Fibroblast of skin of right quadriceps (primary cell): ENCODE results near the gene KRTAP10-8.
"Not testable (repeated sequence)": the region's sequence is repeated elsewhere in the genome, so short reads cannot be mapped to it uniquely, and the experiment has no call there.

ENCODE experiments used
- DNase-seq: peaks from one replicate; pipeline ENCODE4 v3.0.0-alpha.2; 2013

The KRTAP10-8 gene

GRCh38 chr21:44648557-44649311 is 36.9 kb downstream of the KRTAP10-8 start:
- DNase-seq, result no peak

GRCh38 chr21:44649521-44650100 is 37.7 kb downstream of the KRTAP10-8 start:
- no peak for DNase-seq

- no peak for DNase-seq
Measured at GRCh38 chr21:44650265-44650972, 38.5 kb downstream of the KRTAP10-8 start.

- no peak for DNase-seq
Measured at GRCh38 chr21:44650973-44651675, 39.2 kb downstream of the KRTAP10-8 start.

GRCh38 chr21:44653123-44653522 is 41.2 kb downstream of the KRTAP10-8 start:
- DNase-seq, result no peak

GRCh38 chr21:44653656-44654575 is 42.0 kb downstream of the KRTAP10-8 start:
- no peak for DNase-seq

- no peak for DNase-seq
Measured at GRCh38 chr21:44654576-44655175, 42.8 kb downstream of the KRTAP10-8 start, which contains the start of gene KRTAP12-4. Gene KRTAP12-4 (minus strand): TSS chr21:44654659. CDS start chr21:44654614, 45 bp downstream.

- no peak for DNase-seq
Measured at GRCh38 chr21:44656868-44657267, 45.0 kb downstream of the KRTAP10-8 start.

GRCh38 chr21:44657635-44658540 is 46.0 kb downstream of the KRTAP10-8 start, which contains the start of gene KRTAP12-3:
Gene KRTAP12-3 (plus strand): TSS chr21:44657932. CDS start chr21:44657980, 48 bp downstream.
- DNase-seq, result no peak

- no peak for DNase-seq
Measured at GRCh38 chr21:44658541-44658910, 46.6 kb downstream of the KRTAP10-8 start.

GRCh38 chr21:44658913-44659595 is 47.2 kb downstream of the KRTAP10-8 start:
- DNase-seq, result no peak

GRCh38 chr21:44661567-44661966 is 49.7 kb downstream of the KRTAP10-8 start:
- DNase-seq, result not testable (repeated sequence)
